ENCODE data around the gene GPC3. TPM values are rescaled to one million over a fixed set of nuclear protein-coding genes. Genes with fewer than 3 reads are reported as not detected.
"Not testable (repeated sequence)": the region's sequence is repeated elsewhere in the genome, so short reads cannot be mapped to it uniquely, and the experiment has no call there.

Gene GPC3
- total and polyA plus RNA-seq, 3 experiments from 2014 or later = not detected

GRCh38 chrX:133776072-133776471 lies 209.3 kb downstream of the GPC3 start:
- CTCF ChIA-PET = no interaction called here
- DNase-seq = peak in 2 of 5 donors; percentile 1 to 52
- no peak overlapping the region for H3K4me3 Mint-ChIP-seq
- H3K36me3 Mint-ChIP-seq = no peaks in the 10 kb centered on the region
- no peak overlapping the region for H3K27ac Mint-ChIP-seq
- Histone ChIP-seq H3K4me1 (ENCODE audit: insufficient read depth, low read length) (no peaks in the 10 kb centered on the region), H3K9me3 (ENCODE audit: low read length) (no peaks in the 10 kb centered on the region), H3K4me3 (ENCODE audit: low read length) (no peak overlapping the region), H3K27ac (ENCODE audit: low read depth, low read length) (no peak overlapping the region), H3K27me3 (ENCODE audit: insufficient read depth, low read length, poor library complexity, severe bottlenecking) (no peaks in the 10 kb centered on the region), H3K36me3 (ENCODE audit: insufficient read depth, low read length) (no peaks in the 10 kb centered on the region)
- peaks cover 0 to 3% of the 10 kb centered on the region in 2 donors for H3K27me3 Mint-ChIP-seq
- H3K4me1 Mint-ChIP-seq = no peaks in the 10 kb centered on the region
- POLR2A ChIA-PET = no interaction called here
- H3K9me3 Mint-ChIP-seq = no peaks in the 10 kb centered on the region

- Mint-ChIP-seq H3K27me3 (peaks cover 0 to 3% of the 10 kb centered on the region in 2 donors), H3K4me1 (no peaks in the 10 kb centered on the region)
These were observed 210.6 kb downstream of the GPC3 start for GRCh38 chrX:133774807-133775206.

GRCh38 chrX:133771086-133771646 lies 214.2 kb downstream of the GPC3 start:
- H3K9me3 Mint-ChIP-seq = no peaks in the 10 kb centered on the region
- POLR2A ChIA-PET = no interaction called here
- H3K27me3 Mint-ChIP-seq = peaks cover 0 to 2% of the 10 kb centered on the region in 2 donors
- no peak overlapping the region for H3K4me3 Mint-ChIP-seq
- H3K4me1 Mint-ChIP-seq = no peaks in the 10 kb centered on the region
- Histone ChIP-seq H3K9me3 (ENCODE audit: low read length) (no peaks in the 10 kb centered on the region), H3K27ac (ENCODE audit: low read depth, low read length) (no peak overlapping the region), H3K4me3 (ENCODE audit: low read length) (no peak overlapping the region), H3K4me1 (ENCODE audit: insufficient read depth, low read length) (no peaks in the 10 kb centered on the region), H3K27me3 (ENCODE audit: insufficient read depth, low read length, poor library complexity, severe bottlenecking) (no peaks in the 10 kb centered on the region), H3K36me3 (ENCODE audit: insufficient read depth, low read length) (no peaks in the 10 kb centered on the region)
- no peak overlapping the region for H3K27ac Mint-ChIP-seq
- no peaks in the 10 kb centered on the region for H3K36me3 Mint-ChIP-seq
- no peak for DNase-seq
- CTCF ChIA-PET = no interaction called here

More at GRCh38 chrX:133774807-133775206, 210.6 kb downstream of the GPC3 start:
- Histone ChIP-seq H3K4me1 (ENCODE audit: insufficient read depth, low read length) (no peaks in the 10 kb centered on the region), H3K27me3 (ENCODE audit: insufficient read depth, low read length, poor library complexity, severe bottlenecking) (no peaks in the 10 kb centered on the region), H3K9me3 (ENCODE audit: low read length) (no peaks in the 10 kb centered on the region), H3K36me3 (ENCODE audit: insufficient read depth, low read length) (no peaks in the 10 kb centered on the region), H3K4me3 (ENCODE audit: low read length) (no peak overlapping the region), H3K27ac (ENCODE audit: low read depth, low read length) (no peak overlapping the region)
- ChIA-PET POLR2A (no interaction called here), CTCF (no interaction called here)
- H3K36me3 Mint-ChIP-seq = no peaks in the 10 kb centered on the region
- H3K27ac Mint-ChIP-seq = no peak overlapping the region
- H3K4me3 Mint-ChIP-seq = no peak overlapping the region
- no peak for DNase-seq
- H3K9me3 Mint-ChIP-seq = no peaks in the 10 kb centered on the region

GRCh38 chrX:133762976-133763548 lies 222.3 kb downstream of the GPC3 start:
- POLR2A ChIA-PET; H3K27me3 ChIP-seq (ENCODE audit: insufficient read depth, low read length, poor library complexity, severe bottlenecking); H3K36me3 Mint-ChIP-seq; H3K27me3 Mint-ChIP-seq; H3K4me1 ChIP-seq (ENCODE audit: insufficient read depth, low read length); H3K27ac ChIP-seq (ENCODE audit: low read depth, low read length); H3K9me3 Mint-ChIP-seq; H3K9me3 ChIP-seq (ENCODE audit: low read length); H3K27ac Mint-ChIP-seq; H3K4me3 ChIP-seq (ENCODE audit: low read length); H3K36me3 ChIP-seq (ENCODE audit: insufficient read depth, low read length); H3K4me3 Mint-ChIP-seq: not testable (repeated sequence)
- peaks cover 0 to 14% (median 5%) of the 10 kb centered on the region in 3 donors for H3K4me1 Mint-ChIP-seq
- CTCF ChIA-PET = interaction anchor here (0.8 kb wide), 1 partner anchor 22 kb away, joined by 3 read pairs; no protein-coding TSS in a partner anchor
- peak in 1 of 5 donors; percentile 47 for DNase-seq

- Mint-ChIP-seq H3K36me3 (no peaks in the 10 kb centered on the region), H3K9me3 (no peaks in the 10 kb centered on the region), H3K27me3 (peaks cover 0 to 8% of the 10 kb centered on the region in 2 donors), H3K4me3 (no peak overlapping the region), H3K4me1 (peaks cover 0 to 5% (median 0%) of the 10 kb centered on the region in 3 donors), H3K27ac (no peak overlapping the region)
- H3K36me3 ChIP-seq (ENCODE audit: insufficient read depth, low read length) = no peaks in the 10 kb centered on the region
- H3K27ac ChIP-seq (ENCODE audit: low read depth, low read length) = no peak overlapping the region
- no peaks in the 10 kb centered on the region for H3K9me3 ChIP-seq (ENCODE audit: low read length)
- no peak overlapping the region for H3K4me3 ChIP-seq (ENCODE audit: low read length)
- ChIA-PET CTCF (no interaction called here), POLR2A (no interaction called here)
- no peaks in the 10 kb centered on the region for H3K27me3 ChIP-seq (ENCODE audit: insufficient read depth, low read length, poor library complexity, severe bottlenecking)
- no peak for DNase-seq
- H3K4me1 ChIP-seq (ENCODE audit: insufficient read depth, low read length) = no peaks in the 10 kb centered on the region
These were observed 230.7 kb downstream of the GPC3 start for GRCh38 chrX:133754657-133755056.

GRCh38 chrX:133749951-133750350 lies 235.4 kb downstream of the GPC3 start:
- ChIA-PET POLR2A (no interaction called here), CTCF (no interaction called here)
- H3K27ac Mint-ChIP-seq = no peak overlapping the region

GRCh38 chrX:133749370-133749769 lies 236.0 kb downstream of the GPC3 start:
- no peak overlapping the region for H3K4me3 ChIP-seq (ENCODE audit: low read length)
- no peaks in the 10 kb centered on the region for H3K36me3 ChIP-seq (ENCODE audit: insufficient read depth, low read length)
- H3K27ac ChIP-seq (ENCODE audit: low read depth, low read length) = no peak overlapping the region
- no peaks in the 10 kb centered on the region for H3K27me3 ChIP-seq (ENCODE audit: insufficient read depth, low read length, poor library complexity, severe bottlenecking)
- ChIA-PET CTCF (no interaction called here), POLR2A (no interaction called here)
- peak overlapping the region in 1 of 7 donors; percentile 0 for H3K4me3 Mint-ChIP-seq
- peaks cover 3 to 6% of the 10 kb centered on the region in 2 donors for H3K27me3 Mint-ChIP-seq
- no peaks in the 10 kb centered on the region for H3K9me3 ChIP-seq (ENCODE audit: low read length)
- peak in 1 of 5 donors; percentile 59 for DNase-seq
- peaks cover 3 to 16% (median 4%) of the 10 kb centered on the region in 3 donors for H3K4me1 Mint-ChIP-seq
- H3K27ac Mint-ChIP-seq = peak overlapping the region in 3 of 8 donors; percentile 3 to 56 (median 52)
- H3K4me1 ChIP-seq (ENCODE audit: insufficient read depth, low read length) = peaks cover 26% of the 10 kb centered on the region
- peaks cover 0 to 2% (median 0%) of the 10 kb centered on the region in 5 donors for H3K9me3 Mint-ChIP-seq
- H3K36me3 Mint-ChIP-seq = no peaks in the 10 kb centered on the region

More at GRCh38 chrX:133749951-133750350, 235.4 kb downstream of the GPC3 start:
- Histone ChIP-seq H3K27ac (ENCODE audit: low read depth, low read length) (no peak overlapping the region), H3K36me3 (ENCODE audit: insufficient read depth, low read length) (no peaks in the 10 kb centered on the region), H3K4me3 (ENCODE audit: low read length) (no peak overlapping the region), H3K9me3 (ENCODE audit: low read length) (no peaks in the 10 kb centered on the region), H3K27me3 (ENCODE audit: insufficient read depth, low read length, poor library complexity, severe bottlenecking) (no peaks in the 10 kb centered on the region), H3K4me1 (ENCODE audit: insufficient read depth, low read length) (peaks cover 26% of the 10 kb centered on the region)
- Mint-ChIP-seq H3K36me3 (no peaks in the 10 kb centered on the region), H3K4me1 (peaks cover 3 to 16% (median 4%) of the 10 kb centered on the region in 3 donors), H3K9me3 (peaks cover 0 to 2% (median 0%) of the 10 kb centered on the region in 5 donors), H3K27me3 (peaks cover 3 to 6% of the 10 kb centered on the region in 2 donors), H3K4me3 (no peak overlapping the region)
- no peak for DNase-seq

GRCh38 chrX:133747196-133747595 lies 238.2 kb downstream of the GPC3 start:
- Histone ChIP-seq H3K36me3 (ENCODE audit: insufficient read depth, low read length) (no peaks in the 10 kb centered on the region), H3K4me3 (ENCODE audit: low read length) (no peak overlapping the region), H3K27me3 (ENCODE audit: insufficient read depth, low read length, poor library complexity, severe bottlenecking) (no peaks in the 10 kb centered on the region), H3K9me3 (ENCODE audit: low read length) (no peaks in the 10 kb centered on the region), H3K27ac (ENCODE audit: low read depth, low read length) (no peak overlapping the region), H3K4me1 (ENCODE audit: insufficient read depth, low read length) (peaks cover 26% of the 10 kb centered on the region)
- peaks cover 0 to 2% (median 0%) of the 10 kb centered on the region in 5 donors for H3K9me3 Mint-ChIP-seq
- peaks cover 3 to 16% (median 4%) of the 10 kb centered on the region in 3 donors for H3K4me1 Mint-ChIP-seq
- POLR2A ChIA-PET = no interaction called here
- DNase-seq = no peak
- H3K27ac Mint-ChIP-seq = no peak overlapping the region
- H3K27me3 Mint-ChIP-seq = peaks cover 3 to 12% of the 10 kb centered on the region in 2 donors
- no peak overlapping the region for H3K4me3 Mint-ChIP-seq
- CTCF ChIA-PET = no interaction called here
- no peaks in the 10 kb centered on the region for H3K36me3 Mint-ChIP-seq
